Measurements from ENCODE around the gene PPP1R15A.
"Not testable (repeated sequence)": the region's sequence is repeated elsewhere in the genome, so short reads cannot be mapped to it uniquely, and the experiment has no call there.

The PPP1R15A gene

DNA sequence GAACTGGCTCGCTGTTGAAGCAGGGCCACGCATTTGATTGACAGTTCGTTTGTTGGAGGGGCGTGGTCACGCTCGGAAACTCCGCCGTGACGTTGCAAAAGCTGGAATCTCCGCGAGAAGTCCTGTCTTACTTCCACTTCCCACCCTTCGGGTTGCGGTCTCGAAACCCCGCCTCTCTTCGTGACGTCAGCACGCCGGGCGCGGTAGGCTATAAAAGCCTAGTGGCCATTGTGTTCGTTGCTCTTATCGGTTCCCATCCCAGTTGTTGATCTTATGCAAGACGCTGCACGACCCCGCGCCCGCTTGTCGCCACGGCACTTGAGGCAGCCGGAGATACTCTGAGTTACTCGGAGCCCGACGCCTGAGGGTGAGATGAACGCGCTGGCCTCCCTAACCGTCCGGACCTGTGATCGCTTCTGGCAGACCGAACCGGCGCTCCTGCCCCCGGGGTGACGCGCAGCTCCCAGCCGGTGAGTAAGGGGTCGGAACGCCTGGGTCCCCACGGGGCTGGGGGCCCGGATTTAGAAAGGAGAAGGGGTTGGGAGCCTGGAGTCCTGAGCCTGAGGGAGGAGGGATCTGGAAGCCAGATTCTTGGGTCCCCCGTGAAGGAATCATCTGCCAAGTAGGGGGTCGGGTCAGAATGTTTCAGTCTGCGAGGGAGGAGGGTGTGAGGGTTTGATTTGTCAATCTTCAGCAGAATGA, at the start of gene PPP1R15A:
TSS of gene PPP1R15A (plus strand) at position 240 of the 702 bp plus-strand sequence. CDS start 813 bp downstream, outside the sequence.
- peak; percentile 91 for DNase-seq

DNA sequence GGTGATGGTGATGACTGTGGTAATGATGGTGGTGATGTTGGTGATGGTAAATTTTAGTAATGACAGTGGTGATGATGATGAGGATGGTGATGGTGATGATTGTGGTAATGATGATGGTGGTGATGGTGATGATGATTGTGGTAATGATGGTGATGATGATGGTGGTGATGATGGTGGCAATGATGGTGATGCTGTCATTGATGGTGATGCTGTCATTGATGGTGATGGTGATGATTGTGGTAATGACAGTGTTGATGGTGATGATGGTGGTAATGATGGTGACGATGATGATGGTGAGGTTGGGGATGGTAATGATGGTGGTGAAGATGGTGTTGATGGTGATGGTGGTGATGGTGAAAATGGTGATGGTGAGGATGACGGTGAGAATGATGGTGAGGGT, 49.7 kb upstream of the PPP1R15A start:
- DNase-seq = no peak

DNA sequence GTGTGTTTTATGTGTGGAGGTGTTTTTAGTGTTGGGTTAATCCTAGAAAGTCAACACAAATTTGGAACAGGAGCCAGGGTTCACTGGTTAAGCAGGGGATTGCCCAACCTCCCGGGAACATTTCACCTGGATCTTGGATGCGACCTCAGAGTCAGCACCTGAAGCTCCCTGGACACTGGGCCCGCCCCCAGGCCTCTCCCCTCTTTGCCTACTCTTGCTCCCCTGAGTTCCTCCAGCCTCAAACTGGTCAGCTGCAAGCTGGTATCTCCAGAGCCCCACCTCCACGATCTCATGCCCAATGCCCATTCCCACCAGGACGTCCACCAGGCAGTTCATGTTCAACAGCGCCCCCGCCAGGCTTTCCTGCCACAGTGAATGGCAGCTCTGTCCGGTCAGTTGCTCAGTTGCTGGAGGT, 45.6 kb upstream of the PPP1R15A start:
- DNase-seq = no peak

DNA sequence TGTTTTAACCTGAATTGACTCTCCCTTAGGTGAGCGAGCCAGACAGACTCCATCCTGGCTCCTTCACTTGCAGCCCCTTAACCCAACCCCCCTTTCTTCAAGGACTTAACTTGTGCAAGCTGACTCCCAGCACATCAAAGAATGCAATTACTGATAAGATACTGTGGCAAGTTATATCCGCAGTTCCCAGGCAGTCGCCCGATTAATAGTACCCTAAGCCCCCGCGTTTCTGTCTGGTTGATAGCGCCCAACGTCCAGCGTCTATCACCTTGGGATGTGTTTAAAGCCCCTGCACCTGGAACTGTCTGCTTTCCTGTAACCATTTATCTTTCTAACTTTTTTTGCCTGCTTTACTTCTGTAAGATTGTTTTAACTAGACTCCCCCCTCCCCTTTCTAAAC, 42.1 kb upstream of the PPP1R15A start:
- no peak for DNase-seq

DNA sequence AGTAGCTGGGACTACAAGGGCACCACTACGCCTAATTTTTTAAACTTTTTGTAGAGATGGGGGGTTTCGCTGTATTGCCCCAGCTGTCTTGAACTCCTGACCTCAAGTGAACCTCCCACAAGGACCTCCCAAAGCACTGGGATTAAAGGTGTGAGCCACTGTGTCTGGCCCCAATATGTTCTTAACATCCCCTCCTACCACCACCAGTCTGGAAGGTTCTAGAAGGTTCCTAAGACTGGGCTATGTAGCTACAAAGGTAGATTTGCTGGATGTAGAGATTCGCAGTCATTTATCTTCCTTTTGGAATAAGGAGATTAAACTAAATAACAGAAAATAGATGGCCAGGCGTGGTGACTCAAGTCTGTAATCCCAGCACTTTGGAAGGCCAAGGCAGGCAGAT, 41.3 kb upstream of the PPP1R15A start:
- no peak for DNase-seq

DNA sequence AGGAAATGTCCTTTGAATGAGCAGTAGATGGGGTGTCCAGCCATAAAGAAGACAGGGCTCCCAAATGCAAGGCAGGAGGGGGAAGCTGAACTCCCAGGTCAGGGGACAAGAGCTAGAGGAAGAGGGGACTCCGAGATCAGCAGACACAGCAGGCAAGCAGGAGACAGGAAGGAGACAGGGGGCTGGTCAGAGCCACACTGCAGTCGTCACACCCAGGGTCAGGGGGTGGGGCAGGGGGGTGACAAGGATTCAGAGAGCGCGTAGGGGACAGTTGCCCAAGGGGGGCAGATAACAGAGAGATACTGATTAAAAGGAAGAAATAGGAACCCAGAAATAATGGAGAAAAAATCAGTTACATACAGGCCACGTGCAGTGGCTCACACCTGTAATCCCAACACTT, 39.2 kb upstream of the PPP1R15A start:
- no peak for DNase-seq

DNA sequence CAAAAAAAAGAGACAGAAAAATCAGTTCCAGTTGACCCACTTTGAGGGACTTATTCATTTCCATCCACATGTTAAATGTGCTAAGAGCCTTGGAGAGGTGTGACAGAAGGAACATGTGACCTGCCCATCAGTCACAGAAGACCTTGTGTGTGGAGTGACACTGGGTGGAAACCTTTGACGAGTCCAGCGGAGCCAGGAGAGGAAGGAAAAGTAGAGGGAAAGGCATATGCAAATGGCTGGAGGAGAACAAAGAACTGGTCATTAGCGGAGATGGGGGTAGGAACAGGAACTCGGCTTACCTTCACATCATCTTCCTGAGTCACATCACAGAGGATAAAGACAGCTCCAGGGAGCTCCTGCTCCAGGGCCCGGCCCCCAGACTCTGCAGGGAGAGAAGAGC, 38.2 kb upstream of the PPP1R15A start:
- DNase-seq = no peak

DNA sequence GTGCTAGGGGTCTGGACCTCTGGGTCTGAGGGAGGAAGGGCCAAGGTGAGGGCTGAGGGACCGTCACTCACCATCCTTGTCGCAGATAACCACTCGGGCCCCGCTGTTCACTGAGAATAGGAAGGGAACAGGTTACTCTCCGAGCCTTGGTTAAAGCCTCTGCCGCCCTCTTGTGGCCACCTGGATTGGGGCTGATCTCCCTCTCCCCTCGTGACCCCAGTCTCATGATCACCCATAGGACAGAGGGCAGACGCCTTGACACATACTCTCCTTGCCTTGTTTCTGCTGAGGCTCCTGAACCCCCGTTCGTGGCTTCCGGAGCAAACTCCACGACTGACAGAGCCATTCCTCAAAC, 36.5 kb upstream of the PPP1R15A start:
- peak; percentile 78 for DNase-seq

DNA sequence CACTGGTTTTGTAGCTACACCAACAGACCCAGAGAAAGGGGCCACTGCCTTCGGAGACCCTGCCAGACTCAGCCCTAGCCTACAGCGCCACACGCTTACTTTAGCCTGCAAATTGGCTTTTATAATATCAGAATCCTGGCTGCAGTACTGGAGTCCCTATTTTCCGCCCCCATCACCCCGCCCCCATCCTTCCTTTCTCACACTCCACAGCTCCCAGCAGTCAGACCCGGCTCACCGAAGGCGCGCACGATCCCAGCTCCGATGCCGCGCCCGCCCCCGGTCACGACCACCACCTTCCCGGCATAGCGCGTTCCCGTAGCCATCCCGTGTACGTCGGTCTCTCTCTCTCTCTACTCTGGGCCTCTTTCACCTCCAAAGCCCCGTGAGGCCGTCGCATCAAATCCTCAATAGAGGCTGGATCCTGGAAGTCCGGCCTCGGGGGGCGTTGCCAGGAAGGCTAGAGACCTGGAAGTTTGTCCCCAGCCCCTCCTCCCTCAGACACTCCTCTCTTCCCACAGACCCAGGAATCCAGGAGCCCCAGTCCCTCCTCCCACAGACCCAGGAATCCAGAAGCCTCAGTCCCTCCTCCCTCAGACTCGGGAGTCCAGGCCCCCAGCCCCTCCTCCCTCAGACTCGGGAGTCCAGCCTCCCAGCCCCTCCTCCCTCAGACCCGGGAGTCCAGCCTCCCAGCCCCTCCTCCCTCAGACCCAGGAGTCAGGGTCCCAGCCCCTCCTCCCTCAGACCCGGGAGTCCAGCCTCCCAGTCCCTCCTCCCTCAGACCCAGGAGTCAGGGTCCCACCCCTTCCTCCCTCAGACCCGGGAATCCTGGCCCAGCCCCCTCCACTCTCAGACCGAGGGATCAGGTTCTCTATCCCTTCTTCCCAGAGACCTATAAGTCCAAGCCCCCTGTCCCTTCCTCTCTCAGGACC, 35.9 kb upstream of the PPP1R15A start, which contains the start of gene HSD17B14:
TSS of gene HSD17B14 (minus strand) at position 403 of the 929 bp plus-strand sequence. CDS start at position 323, 80 bp downstream.
- DNase-seq = no peak

DNA sequence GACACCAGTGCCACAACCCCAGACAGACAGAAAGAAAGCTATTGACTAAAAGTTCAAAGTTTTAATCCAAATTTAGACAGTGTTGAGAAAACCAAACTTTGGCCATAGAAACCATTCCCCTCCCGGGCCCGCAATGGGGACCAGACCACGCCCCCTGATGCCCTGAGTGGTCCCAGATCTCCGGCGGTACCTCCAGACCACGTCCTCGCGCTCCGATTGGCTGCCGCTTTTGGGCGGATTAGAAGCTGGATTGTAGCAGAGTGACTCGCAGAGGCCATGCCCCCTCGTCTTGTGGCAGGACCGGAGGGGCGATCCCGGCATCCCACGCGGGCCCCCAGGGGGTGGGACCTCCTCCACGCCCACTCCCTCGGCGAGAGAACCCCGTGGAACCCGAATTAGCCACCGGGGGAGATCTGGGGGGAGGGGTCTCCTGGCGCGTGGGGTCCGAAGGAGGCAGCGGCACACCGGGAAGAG, 35.1 kb upstream of the PPP1R15A start:
- no peak for DNase-seq

DNA sequence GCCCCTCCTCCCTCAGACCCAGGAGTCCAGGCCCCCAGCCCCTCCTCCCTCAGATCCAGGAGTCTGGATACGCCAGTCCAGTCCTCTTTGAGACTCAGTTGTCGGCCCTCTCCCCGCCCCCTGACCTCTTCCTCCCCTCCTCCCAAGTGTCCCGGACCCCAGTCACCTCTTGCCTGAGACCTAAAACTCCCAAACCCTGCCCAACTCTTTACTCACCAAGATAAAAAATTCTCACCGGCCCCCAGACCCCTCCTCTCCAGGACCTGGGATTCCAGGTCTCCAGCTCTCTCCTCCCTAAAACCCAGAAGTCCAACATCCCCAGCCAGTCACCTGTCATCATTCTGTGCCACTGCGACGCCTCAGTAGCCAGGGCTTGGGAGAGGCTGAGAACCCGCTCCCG, 34.5 kb upstream of the PPP1R15A start:
- no peak for DNase-seq

DNA sequence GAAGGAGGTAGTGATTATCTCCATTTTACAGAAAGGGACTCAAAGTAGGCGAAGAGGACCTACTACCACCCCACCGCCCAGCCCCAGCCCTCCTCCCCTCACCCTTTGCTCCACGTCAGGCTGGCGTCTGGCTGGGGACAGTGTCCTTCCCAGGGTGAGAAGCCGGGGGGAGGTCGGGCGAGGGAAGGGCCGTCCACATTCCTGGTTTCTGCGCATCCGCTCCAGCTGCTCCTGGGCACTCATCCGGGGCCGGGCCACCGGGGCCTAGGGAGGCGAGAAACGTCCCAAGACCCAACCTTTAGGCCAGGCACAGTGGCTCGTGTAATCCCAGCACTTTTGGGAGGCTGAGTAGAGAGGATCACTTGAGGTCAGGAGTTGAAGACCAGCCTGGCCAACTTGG, 31.2 kb upstream of the PPP1R15A start:
- DNase-seq = no peak

DNA sequence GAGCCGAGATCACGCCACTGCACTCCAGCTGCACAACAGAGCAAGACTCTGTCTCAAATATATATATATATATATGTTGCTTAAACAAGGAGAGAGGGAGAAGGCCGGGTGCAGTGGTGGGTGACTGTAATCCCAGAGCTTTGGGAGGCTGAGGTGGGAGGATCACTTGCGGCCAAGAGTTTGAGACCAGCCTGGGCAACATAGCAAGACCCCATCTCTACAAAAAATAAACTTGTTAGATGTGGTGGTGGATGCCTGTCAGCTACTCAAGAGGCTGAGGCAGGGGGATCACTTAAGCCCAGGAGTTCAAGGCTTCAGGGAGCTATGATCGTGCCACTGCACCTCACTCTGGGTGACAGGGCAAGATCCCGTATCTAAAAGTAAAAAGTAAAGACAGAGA, 30.6 kb upstream of the PPP1R15A start:
- DNase-seq = no peak

DNA sequence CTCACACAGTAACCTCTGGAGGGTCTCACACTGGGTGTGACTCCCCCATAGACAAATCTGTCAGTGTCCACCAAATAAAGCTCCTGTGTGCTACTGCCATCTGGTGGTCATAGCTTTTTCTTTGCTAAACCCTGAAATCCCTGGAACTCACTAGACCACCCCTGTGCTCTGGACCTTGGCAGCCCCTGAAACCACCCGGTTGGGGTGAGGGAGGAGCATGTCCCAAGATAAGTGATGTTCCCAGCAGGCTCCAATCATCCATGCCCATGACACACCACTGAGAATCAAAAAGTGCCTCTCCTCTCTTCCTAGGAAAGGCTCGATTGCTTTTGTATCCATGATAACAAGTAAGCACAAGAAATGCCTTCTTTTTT, 29.4 kb upstream of the PPP1R15A start:
- DNase-seq = peak; percentile 27

DNA sequence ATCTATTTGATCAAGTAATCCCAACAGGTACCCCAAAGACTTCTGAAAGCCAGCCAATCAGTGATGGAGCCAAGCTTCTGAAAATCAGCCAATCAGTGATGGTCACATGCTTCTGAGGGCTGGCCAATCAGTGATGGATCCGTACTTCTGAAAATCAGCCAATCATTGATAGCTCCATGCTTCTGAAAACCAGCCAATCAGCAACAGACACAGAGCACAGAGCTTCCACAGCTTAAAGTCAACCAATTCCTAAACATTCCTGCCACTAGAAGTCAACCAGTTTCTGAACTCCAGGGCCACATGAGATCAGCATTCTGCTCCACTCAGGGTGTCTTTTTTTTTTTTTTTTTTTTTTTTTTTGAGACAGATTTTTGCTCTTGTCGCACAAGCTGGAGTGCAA, 27.7 kb upstream of the PPP1R15A start:
- DNase-seq = no peak

DNA sequence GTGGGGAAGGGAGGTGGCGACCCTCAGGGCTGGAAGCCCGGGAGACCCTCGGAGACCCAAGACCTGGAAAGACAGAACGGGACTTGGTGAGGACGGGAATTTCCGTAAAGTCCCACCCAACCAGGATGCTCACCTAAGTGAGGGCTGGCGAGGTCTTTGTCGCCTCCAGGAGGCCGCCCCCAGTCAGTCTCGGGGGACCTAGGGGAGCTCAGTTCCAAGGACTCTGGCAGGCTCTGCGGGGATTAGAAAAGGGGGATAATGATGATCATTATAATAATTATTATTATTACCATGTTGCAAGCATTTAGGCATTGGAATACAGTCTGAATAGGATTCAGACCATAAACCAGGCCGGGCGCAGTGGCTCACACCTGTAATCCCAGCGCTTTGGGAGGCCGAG, 26.8 kb upstream of the PPP1R15A start:
- no peak for DNase-seq

DNA sequence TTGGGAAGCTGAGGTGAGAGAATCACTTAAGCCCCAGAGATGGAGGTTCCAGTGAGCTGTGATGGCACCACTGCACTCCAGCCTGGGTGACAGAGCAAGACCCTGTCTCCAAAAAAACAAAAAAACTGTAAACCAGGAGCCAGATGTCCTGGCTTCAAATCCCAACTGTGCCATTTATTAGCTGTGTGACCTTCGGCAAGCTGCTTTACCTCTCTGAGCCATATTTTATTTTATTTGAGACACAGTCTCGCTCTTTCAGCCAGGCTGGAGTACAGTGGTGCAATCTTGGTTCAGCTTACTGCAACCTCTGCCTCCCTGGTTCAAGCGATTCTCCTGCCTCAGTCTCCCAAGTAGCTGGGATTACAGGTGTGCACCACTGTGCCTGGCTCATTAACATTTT, 25.6 kb upstream of the PPP1R15A start:
- not testable (repeated sequence) for DNase-seq

DNA sequence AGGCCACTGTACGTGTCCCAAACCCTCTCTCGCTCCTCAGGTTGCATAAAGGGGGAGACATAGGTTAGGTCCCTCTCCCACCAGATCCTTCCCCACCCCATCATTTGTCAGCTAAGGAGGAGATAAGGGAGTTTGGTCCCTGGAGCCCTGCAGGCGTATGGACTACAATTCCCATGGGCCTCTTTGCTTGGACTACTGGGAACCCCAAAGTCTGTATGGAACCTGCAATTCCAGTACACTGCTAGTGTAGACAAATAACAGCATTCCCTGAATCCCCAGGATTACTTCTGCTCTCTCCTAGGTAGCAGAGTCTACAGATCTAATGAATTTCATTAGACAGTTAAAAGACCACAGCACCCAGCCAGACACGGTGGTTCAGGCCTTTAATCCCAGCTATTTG, 19.9 kb upstream of the PPP1R15A start:
- DNase-seq = no peak

DNA sequence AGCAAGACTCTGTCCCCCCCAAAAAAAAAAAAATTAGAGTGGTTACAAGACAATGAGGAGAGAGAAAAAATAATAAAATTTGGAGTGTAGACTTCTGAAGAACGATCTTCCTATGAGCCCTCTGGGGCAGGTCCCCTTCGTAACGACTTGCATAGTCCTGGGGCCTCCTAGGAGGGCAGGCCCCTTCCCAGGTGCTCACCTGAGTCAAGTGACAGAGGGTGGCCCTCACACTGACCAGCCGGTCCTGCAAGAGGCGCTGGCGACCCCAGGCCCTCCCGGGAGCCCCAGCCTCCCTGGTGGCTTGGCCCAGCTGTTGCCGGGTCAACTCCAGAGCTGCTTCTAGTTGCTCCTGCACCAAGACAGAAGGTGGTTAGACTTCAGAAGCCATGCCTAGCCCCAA, 18.7 kb upstream of the PPP1R15A start:
- DNase-seq = no peak

DNA sequence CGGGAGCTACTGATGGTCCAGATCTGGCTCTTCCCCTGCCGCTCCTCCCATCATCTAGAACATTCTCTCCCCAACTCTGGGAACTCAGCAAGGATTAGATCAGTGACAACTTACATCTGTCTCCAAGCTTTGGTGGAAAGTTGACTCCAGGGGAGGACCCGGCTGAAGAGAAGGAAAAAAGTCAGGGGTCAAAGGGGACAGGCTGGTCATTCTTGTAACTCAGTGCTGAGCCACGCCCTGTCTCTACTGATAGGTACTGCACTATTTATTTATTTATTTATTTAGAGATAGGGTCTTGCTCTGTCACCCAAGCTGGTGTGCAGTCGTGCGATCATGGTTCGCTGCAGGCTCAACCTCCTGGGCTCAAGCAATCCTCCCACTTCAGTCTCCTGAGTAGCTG, 18.1 kb upstream of the PPP1R15A start:
- no peak for DNase-seq

DNA sequence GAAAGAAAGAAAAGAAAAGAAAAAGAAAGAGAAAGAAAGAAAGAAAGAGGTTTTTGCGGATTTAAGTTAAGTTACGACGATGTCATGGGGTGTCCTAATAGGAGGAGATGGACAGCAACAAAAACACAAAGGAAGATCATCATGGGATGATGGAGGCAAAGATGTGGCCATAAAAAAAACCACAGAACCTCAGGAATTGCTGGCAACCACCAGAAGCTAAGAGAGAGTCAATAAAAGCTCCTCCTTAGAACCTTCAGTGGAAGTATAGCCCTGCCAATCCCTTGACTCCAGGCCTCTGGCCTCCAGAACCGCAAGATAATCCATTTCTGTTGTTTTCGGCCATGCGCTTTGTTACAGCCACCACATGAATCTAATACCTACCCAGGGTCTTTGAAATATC, 15.3 kb upstream of the PPP1R15A start:
- no peak for DNase-seq

DNA sequence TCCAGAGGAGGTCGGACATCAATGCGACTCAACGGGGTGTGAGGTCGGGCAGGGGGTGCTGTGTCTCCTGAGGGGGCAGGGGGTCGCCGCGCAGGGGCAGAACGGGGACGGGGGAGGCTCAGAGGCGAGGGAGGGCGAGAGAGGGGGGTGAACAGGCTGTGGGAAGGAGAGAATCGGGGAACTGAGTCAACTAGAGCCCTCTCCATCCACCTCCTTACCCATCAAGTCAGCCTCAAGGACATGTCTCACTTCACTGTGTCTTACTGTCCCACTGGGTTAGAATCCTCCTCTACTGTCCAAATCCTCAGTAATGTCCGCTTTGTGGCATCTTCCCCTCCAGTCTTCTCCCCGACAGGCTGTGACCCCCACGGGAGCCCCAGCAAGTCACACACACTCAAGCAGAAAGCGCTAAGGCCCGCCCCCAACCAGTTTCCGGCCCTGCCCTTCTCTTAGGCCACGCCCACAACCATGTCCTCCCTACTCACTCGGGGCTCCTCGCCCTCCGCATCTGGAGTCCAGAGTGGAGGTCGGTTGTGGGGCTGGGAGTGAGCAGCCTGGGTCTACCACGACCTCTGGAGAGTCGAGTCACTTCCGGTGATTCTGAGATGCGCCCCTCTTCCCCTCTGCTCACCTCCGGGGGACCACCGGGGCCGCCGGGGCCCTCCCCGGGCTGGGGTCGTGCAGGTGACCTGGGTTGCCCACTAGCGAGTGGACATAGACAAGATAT, 13.1 kb upstream of the PPP1R15A start:
- DNase-seq = no peak
